Ecto neural progenitor cell (in vitro differentiated cells): ENCODE results near the gene NISCH.

Source experiments
- DNase-seq: peaks from one replicate; pipeline ENCODE4 v3.0.0-alpha.2; 2018; ENCODE audit warnings: low spot score

Gene NISCH

DNA sequence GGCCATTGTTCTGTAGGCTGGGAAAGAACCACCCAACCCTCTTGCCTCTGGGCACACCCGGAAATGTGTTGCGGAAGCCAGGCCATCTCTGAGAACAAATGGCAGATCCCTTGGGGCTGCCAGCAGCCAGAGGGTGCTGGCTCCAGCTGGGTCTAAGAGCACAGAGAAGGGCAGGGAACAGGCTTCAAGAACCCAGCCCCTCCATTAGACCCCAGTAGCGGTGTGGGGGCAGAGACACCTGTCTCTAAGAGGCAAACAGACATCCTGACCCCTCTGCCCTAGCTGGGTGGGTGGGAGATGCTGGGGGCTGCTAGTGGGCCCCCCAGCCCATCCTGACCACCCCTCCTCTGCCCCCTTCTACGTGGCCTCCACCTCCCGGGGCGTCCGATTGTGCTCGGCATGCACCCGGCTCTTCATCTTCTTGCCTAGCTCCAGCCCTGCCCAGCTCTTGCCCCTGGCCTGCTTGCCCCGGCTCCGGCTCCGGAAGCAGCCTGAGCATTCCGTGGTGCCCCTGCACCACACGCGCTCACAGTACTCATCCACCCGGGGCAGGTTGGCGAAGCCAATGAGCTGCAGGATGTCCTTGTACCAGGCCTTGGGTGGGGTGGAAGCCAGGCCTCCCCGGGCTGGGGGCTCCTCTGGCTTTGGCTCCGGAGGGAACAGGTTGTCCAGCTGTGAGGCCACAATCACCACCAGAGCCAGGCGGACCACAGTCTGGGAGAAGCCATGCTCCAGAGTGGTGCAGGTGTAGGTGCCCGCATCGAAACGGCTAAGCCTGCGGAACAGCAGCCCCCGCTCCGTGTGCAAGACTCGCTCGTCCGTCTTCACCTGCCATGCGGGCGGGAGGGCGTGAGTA is 19.9 kb upstream of the NISCH start:
- peak; percentile 41 for DNase-seq

DNA sequence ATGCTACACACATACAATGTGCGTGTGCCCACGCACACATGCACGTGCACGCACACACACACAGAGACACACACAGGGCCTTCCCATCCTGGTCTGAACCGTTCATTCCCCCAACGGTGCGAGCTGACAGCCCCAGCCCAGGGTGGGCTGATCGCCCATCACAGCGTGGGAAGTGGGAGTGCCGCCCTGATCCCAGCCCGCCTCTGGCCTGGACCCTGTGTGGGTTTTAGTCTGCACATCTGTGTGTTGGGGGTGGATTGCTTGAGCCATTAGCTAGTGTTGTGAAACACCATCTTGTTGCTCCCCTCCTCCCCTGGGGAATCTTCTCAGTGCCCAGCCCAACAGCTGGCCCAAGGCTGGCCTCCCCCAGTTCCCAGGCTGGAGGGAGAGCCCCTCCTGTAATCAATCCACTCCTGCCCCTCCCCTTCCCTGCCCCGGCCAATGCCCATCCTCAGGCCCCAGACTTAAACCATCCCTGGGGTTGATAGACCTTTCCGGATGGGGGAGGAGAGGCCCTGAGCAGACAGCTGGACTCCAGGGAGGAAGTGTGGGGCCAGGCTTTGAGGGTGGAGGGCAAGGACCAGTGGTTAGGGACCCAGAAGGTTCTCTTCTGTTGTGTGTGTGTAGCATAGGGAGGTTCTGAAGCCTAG is 18.8 kb upstream of the NISCH start:
- DNase-seq: peak; percentile 39

DNA sequence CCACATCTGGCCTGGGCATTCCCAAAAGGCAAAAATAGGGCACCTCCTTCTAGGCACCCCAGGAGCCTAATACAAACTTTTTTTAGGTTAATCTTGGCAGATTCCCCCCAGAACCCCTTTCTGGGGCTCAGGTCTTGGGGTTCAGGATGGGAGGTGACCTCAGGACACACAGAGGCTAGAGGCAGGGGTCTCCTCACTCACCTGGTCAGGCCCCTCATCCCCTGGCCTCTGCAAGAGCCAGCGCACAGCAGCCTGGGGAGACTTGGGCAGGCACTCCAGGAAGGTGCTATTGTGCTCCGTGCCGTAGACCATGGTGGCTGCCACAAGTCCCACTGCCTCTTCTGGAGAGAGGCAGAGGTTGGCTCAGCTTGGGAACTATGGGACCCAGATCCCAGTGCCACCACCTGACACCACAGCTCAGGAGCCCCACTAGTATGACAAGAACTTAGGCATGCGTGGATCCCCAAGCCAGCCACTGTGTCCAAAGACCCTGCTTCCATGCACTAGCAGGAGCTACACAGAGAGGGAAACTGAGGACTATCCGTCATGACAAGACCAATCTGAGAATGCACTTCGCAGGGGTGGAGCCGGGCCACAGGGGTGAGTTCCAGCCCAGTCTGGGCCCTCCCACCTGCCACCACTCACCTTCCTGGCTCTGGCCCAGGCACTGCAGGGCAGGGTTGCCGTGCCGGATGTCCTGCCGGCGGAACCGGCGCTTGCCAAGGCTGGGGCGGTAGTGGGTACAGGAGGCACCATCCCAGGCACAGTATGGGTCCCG is 17.9 kb upstream of the NISCH start:
- no peak for DNase-seq

- DNase-seq: no peak
These were observed 17.4 kb upstream of the NISCH start for GRCh38 chr3:52438104-52438376.

- no peak for DNase-seq
These were observed 16.6 kb upstream of the NISCH start for GRCh38 chr3:52438579-52439425.

GRCh38 chr3:52439426-52440248 is 15.8 kb upstream of the NISCH start:
- no peak for DNase-seq

DNA sequence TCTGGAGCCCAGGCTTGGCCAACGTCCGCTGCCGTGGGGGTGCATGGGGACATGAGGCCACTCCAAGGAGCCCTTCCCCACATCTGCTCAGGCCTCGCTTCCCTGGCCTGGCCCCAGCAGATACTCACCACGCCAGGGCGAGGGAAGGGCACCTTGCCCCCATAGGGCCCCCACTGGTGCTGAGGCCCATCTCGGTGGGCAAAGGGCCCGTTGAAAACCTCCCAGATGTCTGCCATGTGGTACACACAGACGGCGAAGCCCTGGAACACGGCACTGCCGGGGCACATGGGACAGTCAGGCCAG is 15.2 kb upstream of the NISCH start:
- no peak for DNase-seq

- no peak for DNase-seq
These were observed 14.7 kb upstream of the NISCH start for GRCh38 chr3:52440671-52441070.

DNA sequence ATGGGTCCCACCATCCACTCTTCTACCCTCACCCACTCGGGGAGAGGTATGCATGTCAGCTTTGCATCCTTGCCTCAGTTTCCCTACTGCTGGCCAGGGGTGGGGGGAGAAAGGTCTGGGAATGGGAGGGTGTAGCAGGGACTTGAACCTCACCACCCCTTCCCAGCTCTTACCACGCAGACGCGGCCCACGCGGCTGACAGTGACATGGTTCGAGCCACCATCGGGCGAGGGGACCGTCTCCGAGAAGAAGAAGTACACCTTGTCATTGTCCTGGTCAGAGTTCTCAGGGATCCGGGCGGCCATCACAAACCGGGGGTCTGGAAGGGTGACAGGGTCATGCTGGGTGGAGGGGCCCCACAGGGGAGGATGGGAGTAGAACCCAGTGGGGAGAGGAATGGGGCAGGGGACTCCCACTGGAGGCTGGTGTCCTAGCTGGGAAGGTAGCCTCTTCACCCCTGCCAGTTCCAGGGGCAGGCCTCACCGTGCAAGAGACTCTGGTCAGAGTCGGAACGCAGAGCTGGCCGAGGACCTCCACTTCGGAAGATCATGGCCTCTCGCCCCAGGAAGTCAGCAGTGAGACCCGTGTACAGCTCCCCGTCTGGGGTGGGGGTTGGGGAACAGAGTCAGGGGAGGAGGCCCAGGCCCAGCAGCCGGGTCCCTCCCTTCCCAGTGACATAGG is 14.2 kb upstream of the NISCH start:
- DNase-seq: no peak

GRCh38 chr3:52441772-52442332 is 13.6 kb upstream of the NISCH start:
- DNase-seq: no peak

DNA sequence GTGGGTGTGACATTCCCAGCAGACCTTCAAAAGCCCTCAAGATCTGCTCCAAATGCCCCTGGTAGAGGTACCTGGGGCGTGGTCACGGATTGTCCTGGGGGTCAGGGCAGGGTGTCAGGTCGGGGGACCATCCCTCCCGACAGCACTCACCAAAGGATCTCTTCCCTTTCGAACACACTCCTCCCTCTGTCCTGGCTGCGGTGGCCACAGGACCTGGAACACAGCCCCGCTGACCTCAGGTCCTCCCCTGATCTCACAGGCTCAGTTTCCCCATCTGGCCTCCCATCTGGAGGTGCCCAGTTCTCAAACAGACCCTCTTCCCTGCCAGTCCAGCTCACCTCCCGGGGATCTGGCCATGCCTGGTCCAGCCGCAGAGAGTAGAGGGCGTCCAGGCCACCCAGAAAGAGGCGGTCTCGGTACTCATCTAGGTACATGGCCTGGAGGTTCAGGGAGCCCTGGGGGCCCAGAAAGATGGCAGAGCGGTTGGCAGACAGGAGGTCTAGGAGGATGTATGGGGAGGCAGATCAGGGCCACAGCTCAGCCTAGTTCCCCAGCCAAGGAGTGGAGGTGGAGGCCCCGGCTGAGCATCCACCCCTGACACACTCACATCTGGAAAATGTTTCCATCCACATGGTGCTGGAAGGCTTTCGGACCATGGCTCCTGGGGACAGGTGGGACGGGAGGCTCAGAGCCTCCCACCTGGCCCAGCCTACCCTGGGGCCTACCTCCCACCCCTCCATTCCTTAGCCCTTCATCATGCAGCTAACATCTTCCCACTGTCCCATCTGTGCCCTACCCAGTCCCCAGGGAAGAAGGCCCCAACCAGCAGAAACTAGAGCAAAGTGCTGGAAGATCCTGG is 12.8 kb upstream of the NISCH start:
- peak; percentile 42 for DNase-seq

GRCh38 chr3:52443268-52443610 is 12.2 kb upstream of the NISCH start:
- peak; percentile 40 for DNase-seq

DNA sequence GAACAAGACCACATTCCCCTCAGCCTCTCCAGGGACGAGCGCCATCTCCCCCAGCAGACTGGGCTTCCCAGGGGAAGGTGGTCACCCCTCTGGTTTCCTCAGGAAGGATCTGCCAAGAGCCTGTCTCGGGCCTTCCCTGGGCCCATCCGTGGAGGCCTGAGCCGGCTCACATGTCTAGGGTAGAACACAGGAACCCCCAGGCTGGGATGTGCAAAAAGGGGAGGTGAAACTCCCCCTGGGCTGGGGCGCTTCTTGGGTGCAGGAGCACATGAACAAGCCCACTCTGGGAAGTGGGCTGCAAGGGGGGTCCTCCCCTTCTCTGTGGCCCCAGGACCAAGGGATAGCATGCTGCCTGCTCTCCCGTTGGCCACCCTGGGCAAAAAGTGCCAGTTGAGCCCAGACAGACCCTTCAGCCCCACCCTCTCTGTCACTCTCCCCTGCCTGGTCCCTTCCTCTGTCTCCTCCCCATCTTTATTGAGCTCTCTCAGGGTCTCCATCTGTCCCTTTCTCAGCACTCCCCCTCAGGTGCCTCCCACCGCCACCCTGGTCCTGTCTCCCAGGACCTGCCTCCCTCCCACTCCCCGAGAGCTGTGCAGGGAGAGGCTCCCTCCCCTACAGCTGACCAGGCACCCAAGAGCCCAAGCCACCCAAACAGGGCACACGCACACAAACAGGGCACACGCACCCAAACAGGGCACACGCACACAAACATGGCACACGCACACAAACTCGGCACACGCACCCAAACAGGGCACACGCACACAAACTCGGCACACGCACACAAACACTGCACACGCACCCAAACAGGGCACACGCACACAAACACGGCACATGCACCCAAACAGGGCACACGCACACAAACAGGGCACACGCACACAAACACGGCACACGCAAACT is 11.4 kb upstream of the NISCH start:
- DNase-seq: peak; percentile 44

DNA sequence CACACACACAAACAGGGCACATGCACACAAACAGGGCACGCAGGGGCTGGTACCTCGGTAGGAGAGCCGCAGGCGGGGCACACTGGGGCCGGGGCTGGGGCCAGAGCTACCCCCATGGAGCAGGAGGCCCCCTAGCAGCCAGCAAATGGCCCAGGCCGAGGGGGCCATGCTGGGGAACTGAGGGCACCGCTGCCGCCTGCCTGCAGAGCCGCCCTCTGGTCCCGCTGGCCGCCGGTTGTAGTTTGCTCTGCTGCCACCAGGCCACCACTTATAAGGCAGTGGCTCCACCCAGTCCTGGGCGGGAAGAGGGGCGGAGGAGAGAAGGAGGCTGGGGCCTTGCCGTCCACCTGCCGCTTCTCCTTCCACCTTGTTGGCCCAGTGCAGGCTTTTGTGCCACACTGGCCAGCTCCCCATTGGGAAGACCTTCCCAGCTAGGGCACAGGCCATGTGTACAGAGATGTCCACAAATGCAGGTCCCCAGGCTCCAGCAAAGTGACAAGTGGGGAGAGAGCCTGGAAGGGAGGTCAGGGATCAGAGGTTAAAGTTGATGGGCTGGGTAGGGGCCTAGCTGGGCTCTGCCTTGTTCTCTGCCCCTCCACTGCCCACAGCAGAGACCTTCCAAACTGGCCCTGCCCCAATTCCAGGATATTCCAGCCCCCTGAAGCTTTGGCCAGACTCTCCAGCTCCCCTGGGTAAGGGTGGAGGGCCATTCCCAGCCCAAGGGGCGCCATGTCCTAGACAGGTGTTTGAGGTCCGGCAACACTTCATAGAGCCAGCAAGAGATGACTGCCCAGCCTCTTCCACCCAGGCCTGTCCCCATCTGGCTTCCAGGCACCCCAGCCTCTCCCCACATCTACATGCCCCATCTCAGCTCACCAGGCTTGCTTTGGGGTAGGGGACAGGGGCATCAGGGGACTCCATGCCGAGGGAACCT is 10.3 kb upstream of the NISCH start, which contains the start of gene SEMA3G:
Gene SEMA3G (minus strand): TSS at position 244 of the 934 bp plus-strand sequence. CDS start 76 bp downstream, at position 168.
- peak; percentile 87 for DNase-seq

- no peak for DNase-seq
These were observed 9.4 kb upstream of the NISCH start for GRCh38 chr3:52446042-52446441.

GRCh38 chr3:52446631-52447511 is 8.5 kb upstream of the NISCH start:
- peak; percentile 86 for DNase-seq
